ENCODE results near the gene CTNNBL1.

The CTNNBL1 gene

GRCh38 chr20:37742131-37742530, 48.3 kb downstream of the CTNNBL1 start:
- DNase-seq = no peak

- DNase-seq = no peak
These were observed 50.5 kb downstream of the CTNNBL1 start for GRCh38 chr20:37744347-37744746.

GRCh38 chr20:37745553-37745952, 51.7 kb downstream of the CTNNBL1 start:
- no peak for DNase-seq

- DNase-seq = no peak
These were observed 54.2 kb downstream of the CTNNBL1 start for GRCh38 chr20:37748015-37748414.

- no peak for DNase-seq
These were observed 55.4 kb downstream of the CTNNBL1 start for GRCh38 chr20:37749218-37749617.

- no peak for DNase-seq
These were observed 56.0 kb downstream of the CTNNBL1 start for GRCh38 chr20:37749620-37750403.

GRCh38 chr20:37755665-37756064, 61.8 kb downstream of the CTNNBL1 start:
- DNase-seq = no peak

- no peak for DNase-seq
These were observed 62.4 kb downstream of the CTNNBL1 start for GRCh38 chr20:37756234-37756633.

- no peak for DNase-seq
These were observed 63.7 kb downstream of the CTNNBL1 start for GRCh38 chr20:37757550-37757949.

GRCh38 chr20:37758332-37758731, 64.5 kb downstream of the CTNNBL1 start:
- no peak for DNase-seq

- no peak for DNase-seq
These were observed 65.3 kb downstream of the CTNNBL1 start for GRCh38 chr20:37759052-37759553.

- DNase-seq = no peak
These were observed 66.0 kb downstream of the CTNNBL1 start for GRCh38 chr20:37759761-37760209.

- DNase-seq = no peak
These were observed 66.5 kb downstream of the CTNNBL1 start for GRCh38 chr20:37760322-37760721.

GRCh38 chr20:37762716-37763485, 69.1 kb downstream of the CTNNBL1 start:
- no peak for DNase-seq

GRCh38 chr20:37764333-37764935, 70.6 kb downstream of the CTNNBL1 start:
- no peak for DNase-seq

GRCh38 chr20:37770908-37771307, 77.1 kb downstream of the CTNNBL1 start:
- DNase-seq = no peak

- no peak for DNase-seq
These were observed 79.5 kb downstream of the CTNNBL1 start for GRCh38 chr20:37773291-37773826.

- no peak for DNase-seq
These were observed 80.3 kb downstream of the CTNNBL1 start for GRCh38 chr20:37774156-37774555.

GRCh38 chr20:37775200-37775599, 81.4 kb downstream of the CTNNBL1 start:
- no peak for DNase-seq

- DNase-seq = no peak
These were observed 82.2 kb downstream of the CTNNBL1 start for GRCh38 chr20:37776049-37776448.

- no peak for DNase-seq
These were observed 82.7 kb downstream of the CTNNBL1 start for GRCh38 chr20:37776526-37776925.

GRCh38 chr20:37777012-37777950, 83.5 kb downstream of the CTNNBL1 start:
- no peak for DNase-seq

All from NCI-H1436 treated with DMSO at 0.1 percent for 48 hours (cell line).